ENCODE measurements around the gene OCEL1. TPM values are rescaled to one million over a fixed set of nuclear protein-coding genes. Genes with fewer than 3 reads are reported as not detected.

Gene OCEL1
- total and polyA plus RNA-seq, 2 of the 13 experiments (the other 11 are each of a cell fraction or from before 2014, with no cell fraction given) = 10.6 to 17.2 TPM

GRCh38 chr19:17246681-17247425, 20.8 kb downstream of the OCEL1 start (continued):
- TF ChIP-seq, protein P1, sequence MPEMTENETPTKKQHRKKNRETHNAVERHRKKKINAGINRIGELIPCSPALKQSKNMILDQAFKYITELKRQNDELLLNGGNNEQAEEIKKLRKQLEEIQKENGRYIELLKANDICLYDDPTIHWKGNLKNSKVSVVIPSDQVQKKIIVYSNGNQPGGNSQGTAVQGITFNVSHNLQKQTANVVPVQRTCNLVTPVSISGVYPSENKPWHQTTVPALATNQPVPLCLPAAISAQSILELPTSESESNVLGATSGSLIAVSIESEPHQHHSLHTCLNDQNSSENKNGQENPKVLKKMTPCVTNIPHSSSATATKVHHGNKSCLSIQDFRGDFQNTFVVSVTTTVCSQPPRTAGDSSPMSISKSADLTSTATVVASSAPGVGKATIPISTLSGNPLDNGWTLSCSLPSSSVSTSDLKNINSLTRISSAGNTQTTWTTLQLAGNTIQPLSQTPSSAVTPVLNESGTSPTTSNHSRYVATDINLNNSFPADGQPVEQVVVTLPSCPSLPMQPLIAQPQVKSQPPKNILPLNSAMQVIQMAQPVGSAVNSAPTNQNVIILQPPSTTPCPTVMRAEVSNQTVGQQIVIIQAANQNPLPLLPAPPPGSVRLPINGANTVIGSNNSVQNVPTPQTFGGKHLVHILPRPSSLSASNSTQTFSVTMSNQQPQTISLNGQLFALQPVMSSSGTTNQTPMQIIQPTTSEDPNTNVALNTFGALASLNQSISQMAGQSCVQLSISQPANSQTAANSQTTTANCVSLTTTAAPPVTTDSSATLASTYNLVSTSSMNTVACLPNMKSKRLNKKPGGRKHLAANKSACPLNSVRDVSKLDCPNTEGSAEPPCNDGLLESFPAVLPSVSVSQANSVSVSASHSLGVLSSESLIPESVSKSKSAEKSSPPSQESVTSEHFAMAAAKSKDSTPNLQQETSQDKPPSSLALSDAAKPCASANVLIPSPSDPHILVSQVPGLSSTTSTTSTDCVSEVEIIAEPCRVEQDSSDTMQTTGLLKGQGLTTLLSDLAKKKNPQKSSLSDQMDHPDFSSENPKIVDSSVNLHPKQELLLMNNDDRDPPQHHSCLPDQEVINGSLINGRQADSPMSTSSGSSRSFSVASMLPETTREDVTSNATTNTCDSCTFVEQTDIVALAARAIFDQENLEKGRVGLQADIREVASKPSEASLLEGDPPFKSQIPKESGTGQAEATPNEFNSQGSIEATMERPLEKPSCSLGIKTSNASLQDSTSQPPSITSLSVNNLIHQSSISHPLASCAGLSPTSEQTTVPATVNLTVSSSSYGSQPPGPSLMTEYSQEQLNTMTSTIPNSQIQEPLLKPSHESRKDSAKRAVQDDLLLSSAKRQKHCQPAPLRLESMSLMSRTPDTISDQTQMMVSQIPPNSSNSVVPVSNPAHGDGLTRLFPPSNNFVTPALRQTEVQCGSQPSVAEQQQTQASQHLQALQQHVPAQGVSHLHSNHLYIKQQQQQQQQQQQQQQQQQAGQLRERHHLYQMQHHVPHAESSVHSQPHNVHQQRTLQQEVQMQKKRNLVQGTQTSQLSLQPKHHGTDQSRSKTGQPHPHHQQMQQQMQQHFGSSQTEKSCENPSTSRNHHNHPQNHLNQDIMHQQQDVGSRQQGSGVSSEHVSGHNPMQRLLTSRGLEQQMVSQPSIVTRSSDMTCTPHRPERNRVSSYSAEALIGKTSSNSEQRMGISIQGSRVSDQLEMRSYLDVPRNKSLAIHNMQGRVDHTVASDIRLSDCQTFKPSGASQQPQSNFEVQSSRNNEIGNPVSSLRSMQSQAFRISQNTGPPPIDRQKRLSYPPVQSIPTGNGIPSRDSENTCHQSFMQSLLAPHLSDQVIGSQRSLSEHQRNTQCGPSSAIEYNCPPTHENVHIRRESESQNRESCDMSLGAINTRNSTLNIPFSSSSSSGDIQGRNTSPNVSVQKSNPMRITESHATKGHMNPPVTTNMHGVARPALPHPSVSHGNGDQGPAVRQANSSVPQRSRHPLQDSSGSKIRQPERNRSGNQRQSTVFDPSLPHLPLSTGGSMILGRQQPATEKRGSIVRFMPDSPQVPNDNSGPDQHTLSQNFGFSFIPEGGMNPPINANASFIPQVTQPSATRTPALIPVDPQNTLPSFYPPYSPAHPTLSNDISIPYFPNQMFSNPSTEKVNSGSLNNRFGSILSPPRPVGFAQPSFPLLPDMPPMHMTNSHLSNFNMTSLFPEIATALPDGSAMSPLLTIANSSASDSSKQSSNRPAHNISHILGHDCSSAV (CRISPR knock-in tag; IDR thresholded peaks at IDR 0.05; ENCODE audit: borderline replicate concordance) = no peak
- TF ChIP-seq ZNF687 (CRISPR knock-in tag; IDR thresholded peaks at IDR 0.05) (peak; percentile 75; the same call in 1 of the 2 replicates), ZNF598 (CRISPR knock-in tag; IDR thresholded peaks at IDR 0.05; ENCODE audit: borderline replicate concordance) (no peak), ZFY (CRISPR knock-in tag; IDR thresholded peaks at IDR 0.05) (peak; percentile 56), GATAD2A (CRISPR knock-in tag; IDR thresholded peaks at IDR 0.05) (0 out of 2 replicates have a peak, but pooled peaks have one; percentile 7), DPF2 (CRISPR knock-in tag; IDR thresholded peaks at IDR 0.05; ENCODE audit: borderline replicate concordance, low read depth) (no peak), MYNN (CRISPR knock-in tag; IDR thresholded peaks at IDR 0.05; ENCODE audit: low read depth) (no peak), ZNF496 (CRISPR knock-in tag; IDR thresholded peaks at IDR 0.05; ENCODE audit: insufficient replicate concordance) (no peak)
- TF ChIP-seq, protein P2, sequence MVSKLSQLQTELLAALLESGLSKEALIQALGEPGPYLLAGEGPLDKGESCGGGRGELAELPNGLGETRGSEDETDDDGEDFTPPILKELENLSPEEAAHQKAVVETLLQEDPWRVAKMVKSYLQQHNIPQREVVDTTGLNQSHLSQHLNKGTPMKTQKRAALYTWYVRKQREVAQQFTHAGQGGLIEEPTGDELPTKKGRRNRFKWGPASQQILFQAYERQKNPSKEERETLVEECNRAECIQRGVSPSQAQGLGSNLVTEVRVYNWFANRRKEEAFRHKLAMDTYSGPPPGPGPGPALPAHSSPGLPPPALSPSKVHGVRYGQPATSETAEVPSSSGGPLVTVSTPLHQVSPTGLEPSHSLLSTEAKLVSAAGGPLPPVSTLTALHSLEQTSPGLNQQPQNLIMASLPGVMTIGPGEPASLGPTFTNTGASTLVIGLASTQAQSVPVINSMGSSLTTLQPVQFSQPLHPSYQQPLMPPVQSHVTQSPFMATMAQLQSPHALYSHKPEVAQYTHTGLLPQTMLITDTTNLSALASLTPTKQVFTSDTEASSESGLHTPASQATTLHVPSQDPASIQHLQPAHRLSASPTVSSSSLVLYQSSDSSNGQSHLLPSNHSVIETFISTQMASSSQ (IDR thresholded peaks at IDR 0.05; ENCODE audit: low read depth) = peak; percentile 69; the same call in 1 of the 2 replicates
- TF ChIP-seq, protein P2 (CRISPR knock-in tag; IDR thresholded peaks at IDR 0.05; ENCODE audit: borderline replicate concordance) = peak; percentile 91; the same call in 1 of the 2 replicates

All from HepG2 (cell line).